Measurements from ENCODE around the gene LGALS12. TPM values are rescaled to one million over a fixed set of nuclear protein-coding genes. Genes with fewer than 3 reads are reported as not detected.

Gene LGALS12
- total RNA-seq, 1 donor from 2014 or later: 0.25 TPM

DNA sequence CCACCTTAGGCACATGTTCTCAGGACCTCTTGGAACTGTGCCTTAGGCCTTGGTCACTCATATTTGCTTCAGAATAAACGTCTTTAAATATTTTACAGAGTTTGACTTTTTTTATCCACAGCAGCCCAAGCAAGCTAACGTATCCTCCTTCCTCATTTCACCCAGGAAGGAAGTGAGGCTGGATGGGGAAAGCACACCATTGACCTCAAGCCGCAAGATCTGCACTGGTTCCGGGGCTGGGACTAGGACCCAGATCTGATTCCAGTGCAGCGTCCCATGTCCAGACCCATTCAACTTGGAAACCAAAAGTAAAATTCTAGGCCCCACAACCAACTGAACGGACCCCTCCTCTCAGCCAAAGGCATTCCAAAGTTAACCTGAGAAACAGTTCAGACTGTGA is 2.4 kb upstream of the LGALS12 start:
- Histone ChIP-seq H3K4me3 (no peak overlapping the region), H3K9me3 (replicated peaks) (peaks cover 20% of the 10 kb centered on the region), H3K36me3 (no peaks in the 10 kb centered on the region), H3K27me3 (ENCODE audit: low read depth) (peaks cover 7% of the 10 kb centered on the region), H3K4me1 (peaks cover 22% of the 10 kb centered on the region), H3K27ac (replicated peaks) (no peak overlapping the region)
- TF ChIP-seq, protein P1, sequence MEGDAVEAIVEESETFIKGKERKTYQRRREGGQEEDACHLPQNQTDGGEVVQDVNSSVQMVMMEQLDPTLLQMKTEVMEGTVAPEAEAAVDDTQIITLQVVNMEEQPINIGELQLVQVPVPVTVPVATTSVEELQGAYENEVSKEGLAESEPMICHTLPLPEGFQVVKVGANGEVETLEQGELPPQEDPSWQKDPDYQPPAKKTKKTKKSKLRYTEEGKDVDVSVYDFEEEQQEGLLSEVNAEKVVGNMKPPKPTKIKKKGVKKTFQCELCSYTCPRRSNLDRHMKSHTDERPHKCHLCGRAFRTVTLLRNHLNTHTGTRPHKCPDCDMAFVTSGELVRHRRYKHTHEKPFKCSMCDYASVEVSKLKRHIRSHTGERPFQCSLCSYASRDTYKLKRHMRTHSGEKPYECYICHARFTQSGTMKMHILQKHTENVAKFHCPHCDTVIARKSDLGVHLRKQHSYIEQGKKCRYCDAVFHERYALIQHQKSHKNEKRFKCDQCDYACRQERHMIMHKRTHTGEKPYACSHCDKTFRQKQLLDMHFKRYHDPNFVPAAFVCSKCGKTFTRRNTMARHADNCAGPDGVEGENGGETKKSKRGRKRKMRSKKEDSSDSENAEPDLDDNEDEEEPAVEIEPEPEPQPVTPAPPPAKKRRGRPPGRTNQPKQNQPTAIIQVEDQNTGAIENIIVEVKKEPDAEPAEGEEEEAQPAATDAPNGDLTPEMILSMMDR (IDR thresholded peaks at IDR 0.05; ENCODE audit: borderline replicate concordance): no peak
- intact Hi-C loops (cut with micrococcal nuclease): no loop called here
- no peak for DNase-seq

DNA sequence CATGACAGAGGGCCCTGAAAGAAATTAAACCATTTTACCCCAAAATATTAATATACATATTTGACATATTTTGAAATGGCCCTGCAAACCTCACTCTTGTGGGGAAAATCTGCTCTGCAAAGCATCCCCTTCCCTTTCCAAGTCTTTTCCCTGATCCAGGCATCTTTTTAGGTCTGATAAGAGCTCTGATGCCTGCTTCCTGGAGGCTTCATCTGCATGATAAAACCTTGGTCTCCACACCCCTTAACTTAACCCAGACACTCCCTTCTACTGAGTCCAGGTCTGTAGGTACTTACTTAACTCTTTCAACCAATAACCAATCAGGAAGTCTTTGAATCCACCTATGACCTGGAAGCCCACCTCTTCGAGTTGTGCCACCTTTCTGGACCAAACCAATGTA is 1.8 kb upstream of the LGALS12 start:
- Histone ChIP-seq H3K9me3 (replicated peaks) (peaks cover 20% of the 10 kb centered on the region), H3K27me3 (ENCODE audit: low read depth) (peaks cover 2% of the 10 kb centered on the region), H3K4me1 (peaks cover 22% of the 10 kb centered on the region), H3K27ac (replicated peaks) (no peak overlapping the region), H3K4me3 (no peak overlapping the region), H3K36me3 (no peaks in the 10 kb centered on the region)
- DNase-seq: no peak
- intact Hi-C loops (cut with micrococcal nuclease): no loop called here
- TF ChIP-seq, protein P1 (IDR thresholded peaks at IDR 0.05; ENCODE audit: borderline replicate concordance): no peak

DNA sequence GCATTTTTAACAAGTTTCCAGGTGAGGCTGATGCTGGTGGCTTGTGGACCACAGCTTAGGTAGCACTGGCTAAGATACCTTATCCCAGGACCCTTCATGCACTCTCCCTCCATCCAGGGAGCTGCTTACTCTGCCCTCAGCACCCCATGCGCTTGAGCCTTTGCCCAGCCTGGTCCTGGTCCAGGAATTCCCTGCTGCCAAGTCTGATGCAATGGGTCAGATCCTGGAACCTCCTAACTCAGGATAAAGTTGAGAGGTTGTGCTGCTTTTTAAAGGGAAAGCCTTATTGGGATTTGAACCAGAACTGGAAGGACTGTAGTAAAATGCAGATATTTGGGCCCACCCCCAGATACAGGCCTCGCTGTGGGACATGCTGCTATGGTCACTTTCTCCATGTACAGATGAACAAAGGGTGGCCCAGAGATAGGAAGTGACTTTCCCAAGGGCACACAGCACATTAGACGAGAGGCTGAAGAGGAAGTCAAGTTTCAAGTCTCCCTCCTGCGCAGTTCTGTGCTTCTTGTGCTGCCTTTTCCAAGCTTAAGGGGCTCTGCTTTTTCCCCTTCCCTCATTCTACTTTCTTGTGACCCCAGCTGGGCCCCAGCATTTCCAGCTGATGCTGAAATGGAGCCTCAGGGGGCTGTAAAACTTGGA is 824 bp upstream of the LGALS12 start:
- Histone ChIP-seq H3K27ac (replicated peaks) (no peak overlapping the region), H3K36me3 (no peaks in the 10 kb centered on the region), H3K4me3 (no peak overlapping the region), H3K27me3 (ENCODE audit: low read depth) (no peaks in the 10 kb centered on the region), H3K4me1 (peaks cover 25% of the 10 kb centered on the region), H3K9me3 (replicated peaks) (peaks cover 10% of the 10 kb centered on the region)
- intact Hi-C loops (cut with micrococcal nuclease): no loop called here
- TF ChIP-seq, protein P1 (IDR thresholded peaks at IDR 0.05; ENCODE audit: borderline replicate concordance): no peak
- DNase-seq: peak; percentile 64

DNA sequence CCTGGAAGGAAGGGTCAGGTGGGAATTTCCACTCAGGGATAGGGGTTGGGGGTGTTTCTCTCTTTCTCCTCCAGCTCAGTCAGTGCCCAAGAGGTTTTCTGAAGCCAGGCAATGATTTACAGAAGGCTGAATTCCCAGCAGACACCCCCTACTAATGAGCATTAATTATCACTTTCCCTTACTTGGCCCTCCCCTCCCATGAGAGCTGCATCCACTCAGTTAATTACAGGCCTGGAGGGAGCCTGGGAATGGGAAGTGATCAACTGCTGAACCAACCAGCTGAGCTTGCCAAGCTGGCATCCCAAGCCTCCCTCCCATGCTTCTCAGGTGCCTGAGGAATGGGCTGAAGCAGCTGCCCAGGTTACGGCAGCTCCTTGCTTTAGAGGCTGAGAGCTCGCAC is 992 bp downstream of the LGALS12 start:
- no peaks in the 10 kb centered on the region for H3K36me3 ChIP-seq
- intact Hi-C loops (cut with micrococcal nuclease): no loop called here
- DNase-seq: no peak
- no peaks in the 10 kb centered on the region for H3K27me3 ChIP-seq (ENCODE audit: low read depth)
- TF ChIP-seq, protein P1 (IDR thresholded peaks at IDR 0.05; ENCODE audit: borderline replicate concordance): no peak
- peaks cover 39% of the 10 kb centered on the region for H3K4me1 ChIP-seq
- no peak overlapping the region for H3K4me3 ChIP-seq
- no peaks in the 10 kb centered on the region for H3K9me3 ChIP-seq (replicated peaks)
- no peak overlapping the region for H3K27ac ChIP-seq (replicated peaks)

DNA sequence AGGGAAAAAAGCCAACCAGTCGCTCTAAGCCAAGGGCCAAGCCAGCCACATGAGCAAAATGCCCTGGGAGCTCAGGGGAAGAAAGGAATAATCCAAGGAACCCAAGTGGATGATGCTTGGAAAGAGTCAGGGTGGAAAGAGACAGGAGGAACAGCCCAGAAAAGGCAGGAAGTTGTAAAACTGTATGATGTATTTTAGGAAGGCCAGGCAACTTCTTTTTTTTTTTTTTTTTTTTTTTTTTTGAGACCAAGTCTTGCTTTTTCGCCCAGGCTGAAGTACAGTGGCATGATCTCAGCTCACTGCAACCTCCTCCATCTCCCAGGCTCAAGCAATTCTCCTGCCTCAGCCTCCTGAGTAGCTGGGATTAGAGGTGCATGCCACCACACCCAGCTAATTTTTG is 1.6 kb downstream of the LGALS12 start:
- intact Hi-C loops (cut with micrococcal nuclease): no loop called here
- TF ChIP-seq, protein P1 (IDR thresholded peaks at IDR 0.05; ENCODE audit: borderline replicate concordance): no peak
- Histone ChIP-seq H3K36me3 (no peaks in the 10 kb centered on the region), H3K27ac (replicated peaks) (no peak overlapping the region), H3K27me3 (ENCODE audit: low read depth) (no peaks in the 10 kb centered on the region), H3K9me3 (replicated peaks) (no peaks in the 10 kb centered on the region), H3K4me3 (no peak overlapping the region), H3K4me1 (peaks cover 39% of the 10 kb centered on the region)
- DNase-seq: no peak

Measured in left ventricle myocardium inferior (tissue), 1 donor.